Urinary bladder (tissue), 4 donors: Measurements from ENCODE around the gene KRTAP10-9. TPM values are rescaled to one million over a fixed set of nuclear protein-coding genes. Genes with fewer than 3 reads are reported as not detected.

Experiments used
- DNase-seq: peaks from one replicate; pipeline ENCODE4 v3.0.0-alpha.2; 2015; ENCODE audit errors: extremely low spot score
- H3K27ac ChIP-seq: one replicate; pipeline ENCODE4 v1.5.1; 2013; ENCODE audit warnings: low read depth, mild to moderate bottlenecking, moderate library complexity
- H3K36me3 ChIP-seq: one replicate; pipeline ENCODE4 v1.6.1; 2013; ENCODE audit warnings: mild to moderate bottlenecking, moderate library complexity; ENCODE audit not compliant: insufficient read depth
- H3K4me1 ChIP-seq: one replicate; pipeline ENCODE4 v1.6.1; 2013; ENCODE audit warnings: mild to moderate bottlenecking, moderate library complexity; ENCODE audit not compliant: insufficient read depth
- H3K4me3 ChIP-seq: one replicate; pipeline ENCODE4 v1.5.1; 2013; ENCODE audit warnings: low read depth, low read length
- WGBS: extraction: QIAGEN DNeasy Blood & Tissue Kit; methylation state at CpG from one replicate; pipeline ENCODE4 v1.1.7; 2013; 5-methylcytosine and 5-hydroxymethylcytosine counted together
- polyA plus RNA-seq: library from polyadenylated mRNA; stranded (reverse); fragments of 200-250 nt; gene quantifications from one replicate; pipeline ENCODE4 v1.2.3, GENCODE V29; 2013
- total RNA-seq: library from RNA; depleted of rRNA; stranded (reverse); fragments of >200 nt; gene quantifications from one replicate; pipeline ENCODE4 v1.2.3, GENCODE V29; 2014
- donor health status: healthy with polysubstance abuse.
- donor health status: healthy.

The KRTAP10-9 gene
- total and polyA plus RNA-seq, 2 donors, result not detected

DNA sequence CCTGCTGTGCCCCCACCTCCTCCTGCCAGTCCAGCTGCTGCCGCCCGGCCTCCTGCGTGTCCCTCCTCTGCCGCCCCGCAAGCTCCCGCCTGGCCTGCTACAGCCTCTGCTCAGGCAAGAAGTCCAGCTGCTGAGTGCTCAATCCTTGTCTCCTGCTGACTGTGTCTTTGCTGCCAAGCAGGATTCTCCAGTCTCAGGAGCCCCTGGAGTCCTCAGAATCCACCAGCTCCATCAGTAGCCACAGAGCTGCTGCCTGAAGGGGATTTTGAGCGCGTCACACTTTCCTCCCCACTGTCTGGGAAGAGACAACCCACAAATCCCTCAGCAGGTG lies 20.3 kb downstream of the KRTAP10-9 start:
- no peak for DNase-seq
- 56% methylated on average over 8 of the region's 8 CpGs for WGBS
- no peaks in the 10 kb centered on the region for H3K36me3 ChIP-seq
- H3K4me1 ChIP-seq, result no peaks in the 10 kb centered on the region
- H3K27ac ChIP-seq, result no peak overlapping the region
- H3K4me3 ChIP-seq, result no peak overlapping the region

- Histone ChIP-seq H3K27ac (no peak overlapping the region), H3K4me3 (no peak overlapping the region), H3K36me3 (no peaks in the 10 kb centered on the region), H3K4me1 (no peaks in the 10 kb centered on the region)
- WGBS, result 74% methylated on average over 33 of the region's 33 CpGs
- no peak for DNase-seq
Observed at GRCh38 chr21:44648557-44649311, 21.8 kb downstream of the KRTAP10-9 start.

GRCh38 chr21:44649521-44650100 lies 22.7 kb downstream of the KRTAP10-9 start:
- no peak overlapping the region for H3K4me3 ChIP-seq
- H3K4me1 ChIP-seq, result no peaks in the 10 kb centered on the region
- no peak overlapping the region for H3K27ac ChIP-seq
- WGBS, result 76% methylated on average over 18 of the region's 18 CpGs
- H3K36me3 ChIP-seq, result no peaks in the 10 kb centered on the region
- no peak for DNase-seq

DNA sequence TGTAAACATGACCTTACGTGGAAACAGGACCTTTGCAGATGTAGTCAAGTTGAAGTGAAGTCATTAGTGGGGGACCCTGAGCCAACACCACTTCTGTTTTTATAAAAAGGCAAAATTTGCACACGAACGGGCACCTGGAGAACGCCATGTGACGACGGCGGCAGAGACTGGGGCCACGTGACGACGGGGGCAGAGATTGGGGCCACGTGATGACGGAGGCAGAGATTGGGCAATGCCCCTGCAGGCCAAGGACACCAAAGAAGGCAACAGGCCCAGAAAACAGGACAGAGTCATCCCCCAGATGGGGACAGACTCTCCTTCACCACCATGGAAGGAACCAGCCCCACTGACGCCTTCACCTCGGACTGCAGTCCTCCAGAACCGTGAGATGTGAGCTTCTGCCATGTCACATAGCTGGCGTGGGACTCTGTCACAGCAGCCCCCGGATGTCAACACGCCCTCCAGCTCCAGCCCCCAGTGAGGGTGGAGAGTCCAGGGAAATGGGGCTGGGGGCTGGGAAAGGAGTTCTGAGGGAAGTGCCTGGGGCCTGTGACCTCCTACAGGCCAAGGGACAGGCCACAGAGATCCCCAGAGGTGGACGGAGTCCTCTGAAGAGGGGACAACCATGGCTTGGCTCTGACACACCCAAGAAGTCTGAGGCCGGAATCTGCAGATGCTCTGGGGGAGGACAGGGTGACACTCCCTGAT lies 23.5 kb downstream of the KRTAP10-9 start:
- no peak overlapping the region for H3K27ac ChIP-seq
- H3K4me3 ChIP-seq, result no peak overlapping the region
- H3K4me1 ChIP-seq, result no peaks in the 10 kb centered on the region
- H3K36me3 ChIP-seq, result no peaks in the 10 kb centered on the region
- WGBS, result 89% methylated on average over 20 of the region's 20 CpGs
- no peak for DNase-seq

DNA sequence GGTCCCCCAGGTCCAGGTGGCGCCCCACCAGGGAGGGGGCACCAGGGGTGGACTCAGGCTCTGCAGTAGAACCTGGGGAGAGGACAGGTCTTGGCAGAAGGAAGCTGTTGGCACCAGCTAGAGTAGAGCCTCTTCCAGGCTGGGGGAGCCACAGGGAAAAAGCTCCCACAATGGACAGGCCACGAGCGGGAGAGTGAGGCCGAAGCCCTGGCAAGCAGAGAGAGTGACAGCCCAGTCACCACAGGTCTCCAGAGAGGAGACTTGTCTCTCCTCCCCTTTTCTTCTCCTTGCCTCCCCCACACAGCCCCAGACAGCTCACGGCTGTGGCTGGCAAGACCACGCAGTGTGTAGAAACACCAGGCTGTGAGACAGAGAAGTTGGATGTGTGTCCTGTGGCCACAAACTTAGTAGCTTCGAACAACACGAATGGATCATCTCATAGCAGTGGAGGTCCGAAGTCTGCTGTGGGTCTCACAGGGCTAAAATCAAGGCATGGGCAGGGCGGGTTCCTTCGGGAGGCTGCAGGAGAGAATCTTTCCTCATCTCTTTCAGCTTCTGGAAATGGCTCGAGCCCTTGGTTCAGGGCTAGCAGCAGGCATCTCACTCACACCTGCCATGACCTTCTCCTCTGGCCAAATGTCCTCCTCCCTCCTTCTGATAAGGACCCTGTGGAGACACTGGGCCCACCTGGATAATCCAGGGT lies 24.2 kb downstream of the KRTAP10-9 start:
- no peak for DNase-seq
- Histone ChIP-seq H3K4me3 (no peak overlapping the region), H3K27ac (no peak overlapping the region), H3K36me3 (no peaks in the 10 kb centered on the region), H3K4me1 (no peaks in the 10 kb centered on the region)
- WGBS, result 90% methylated on average over 12 of the region's 12 CpGs

- H3K4me3 ChIP-seq, result no peak overlapping the region
- no peaks in the 10 kb centered on the region for H3K36me3 ChIP-seq
- H3K27ac ChIP-seq, result no peak overlapping the region
- DNase-seq, result no peak
- WGBS, result 46% methylated on average over 14 of the region's 14 CpGs
- no peaks in the 10 kb centered on the region for H3K4me1 ChIP-seq
Observed at GRCh38 chr21:44653123-44653522, 26.2 kb downstream of the KRTAP10-9 start.

- WGBS, result 72% methylated on average over 17 of the region's 17 CpGs
- no peak for DNase-seq
- Histone ChIP-seq H3K27ac (no peak overlapping the region), H3K4me3 (no peak overlapping the region), H3K4me1 (no peaks in the 10 kb centered on the region), H3K36me3 (no peaks in the 10 kb centered on the region)
Observed at GRCh38 chr21:44653656-44654575, 27.0 kb downstream of the KRTAP10-9 start.

GRCh38 chr21:44654576-44655175 lies 27.8 kb downstream of the KRTAP10-9 start, which contains the start of gene KRTAP12-4:
KRTAP12-4 (minus strand) TSS chr21:44654659; CDS start chr21:44654614, 45 bp downstream.
- 70% methylated on average over 9 of the region's 9 CpGs for WGBS
- no peaks in the 10 kb centered on the region for H3K36me3 ChIP-seq
- no peak for DNase-seq

DNA sequence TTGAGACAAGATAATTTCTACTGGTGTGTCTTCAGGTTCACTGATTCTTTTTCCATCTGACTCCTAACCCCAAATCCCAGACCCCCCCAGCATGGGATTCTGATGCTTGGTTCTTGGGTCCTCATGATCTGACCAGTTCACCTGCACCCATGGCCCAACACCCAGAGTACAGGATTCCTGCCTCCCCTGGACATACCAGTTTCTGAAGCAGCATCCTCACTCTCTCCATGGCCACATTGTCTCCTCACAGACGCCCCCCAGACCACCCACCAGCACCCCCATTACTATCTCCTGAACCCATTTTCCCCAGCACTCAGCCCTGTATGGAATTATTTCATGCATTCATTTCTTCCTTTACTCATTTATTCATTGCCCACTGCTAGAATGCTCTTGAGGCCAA lies 30.0 kb downstream of the KRTAP10-9 start:
- H3K4me3 ChIP-seq, result no peak overlapping the region

More at GRCh38 chr21:44654576-44655175, 27.8 kb downstream of the KRTAP10-9 start, which contains the start of gene KRTAP12-4:
- no peaks in the 10 kb centered on the region for H3K4me1 ChIP-seq
- H3K4me3 ChIP-seq, result no peak within 1 kb of the TSS
- no peak within 1 kb of the TSS for H3K27ac ChIP-seq

DNA sequence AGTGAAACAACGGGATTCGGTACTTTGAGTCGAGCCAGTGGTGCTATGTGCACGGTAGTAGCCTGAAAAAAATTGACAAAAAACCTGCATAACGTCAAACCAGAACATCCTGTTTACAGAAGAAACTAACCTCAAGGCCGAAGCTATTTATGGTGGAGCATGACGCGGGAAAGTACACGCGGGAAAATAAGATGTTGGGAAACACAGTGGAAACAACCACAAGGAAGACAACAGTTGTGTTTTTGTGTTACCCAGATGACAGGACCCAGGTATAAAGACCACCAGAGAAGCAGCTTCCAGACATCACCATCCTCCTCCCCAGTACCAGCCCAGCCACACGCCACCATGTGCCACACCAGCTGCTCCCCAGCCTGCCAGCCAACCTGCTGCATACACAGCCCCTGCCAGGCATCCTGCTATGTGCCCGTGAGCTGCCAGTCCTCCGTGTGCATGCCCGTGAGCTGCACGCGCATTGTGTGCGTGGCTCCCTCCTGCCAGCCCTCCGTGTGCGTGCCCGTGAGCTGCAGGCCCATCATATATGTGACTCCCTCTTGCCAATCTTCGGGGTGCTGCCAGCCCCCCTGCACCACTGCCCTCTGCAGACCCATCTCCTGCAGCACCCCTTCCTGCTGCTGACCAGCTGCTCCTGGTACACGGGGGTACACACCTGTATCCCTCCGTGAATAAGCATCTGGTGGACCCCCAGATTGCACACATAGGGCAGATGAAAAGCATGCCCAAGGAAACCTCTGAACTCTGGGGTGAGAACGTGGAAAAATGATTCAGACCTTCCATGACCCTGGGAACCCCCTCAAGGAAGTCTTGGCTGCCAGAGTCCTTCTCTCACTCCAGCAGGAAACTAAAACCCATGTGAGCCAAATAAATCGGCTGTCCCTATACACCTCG lies 31.0 kb downstream of the KRTAP10-9 start, which contains the start of gene KRTAP12-3:
Gene KRTAP12-3 (plus strand): TSS at position 298 of the 906 bp plus-strand sequence. CDS start 48 bp downstream, at position 346.
- Histone ChIP-seq H3K4me1 (no peaks in the 10 kb centered on the region), H3K27ac (peak within 1 kb of the TSS; percentile 0), H3K4me3 (no peak within 1 kb of the TSS), H3K36me3 (no peaks in the 10 kb centered on the region)
- no peak for DNase-seq
- 75% methylated on average over 26 of the region's 26 CpGs for WGBS

More for the DNA sequence above, 30.0 kb downstream of the KRTAP10-9 start:
- Histone ChIP-seq H3K27ac (no peak overlapping the region), H3K4me1 (no peaks in the 10 kb centered on the region), H3K36me3 (no peaks in the 10 kb centered on the region)
- WGBS, result 58% methylated on average over 1 of the region's 1 CpG
- no peak for DNase-seq

DNA sequence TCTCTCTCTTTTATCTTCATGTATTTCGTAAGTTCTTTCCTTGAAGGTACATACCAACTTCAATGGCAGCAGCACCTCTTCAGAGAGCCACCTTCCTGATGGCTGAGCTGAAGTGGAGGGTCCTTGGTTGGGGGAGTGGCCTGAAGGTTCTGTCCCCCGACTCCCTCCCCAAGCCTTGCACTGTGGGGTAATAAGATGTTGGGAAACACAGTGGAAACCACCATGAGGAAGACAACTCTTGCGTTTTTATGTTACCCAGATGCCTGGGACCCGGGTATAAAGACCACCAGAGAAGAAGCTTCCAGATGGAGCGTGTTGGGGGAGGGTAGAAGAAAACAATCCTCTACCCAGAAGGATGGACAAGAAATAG lies 31.6 kb downstream of the KRTAP10-9 start:
- no peak overlapping the region for H3K4me3 ChIP-seq
- no peaks in the 10 kb centered on the region for H3K36me3 ChIP-seq
- no peak overlapping the region for H3K27ac ChIP-seq
- no peak for DNase-seq
- H3K4me1 ChIP-seq, result no peaks in the 10 kb centered on the region
- WGBS, result 80% methylated on average over 5 of the region's 5 CpGs
